ENCODE data around the gene HSPG2. TPM values are rescaled to one million over a fixed set of nuclear protein-coding genes. Genes with fewer than 3 reads are reported as not detected.

Gene HSPG2
- total RNA-seq, 1 donor from 2014 or later, result 197 TPM

DNA sequence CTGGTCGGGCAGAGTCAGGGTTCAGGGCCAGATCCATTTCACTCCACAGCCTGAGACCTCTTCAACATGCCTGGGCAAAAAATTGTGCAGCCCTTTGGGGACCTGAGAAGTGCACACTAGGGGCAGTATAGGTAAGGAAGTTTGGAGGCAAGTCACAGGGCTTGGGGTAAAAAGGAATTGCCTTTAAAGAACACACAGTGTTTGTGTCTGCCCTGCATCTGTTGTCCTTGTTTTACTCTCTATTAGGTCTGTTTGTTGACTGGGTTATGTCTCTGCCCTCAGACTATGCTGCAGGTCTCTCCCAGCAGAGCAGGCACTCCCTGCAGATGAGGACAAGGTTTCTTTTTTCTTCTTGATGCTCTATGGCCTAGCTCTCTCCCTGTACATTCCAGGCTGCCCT is 103.0 kb downstream of the HSPG2 start:
- no peak overlapping the region for H3K4me3 Mint-ChIP-seq (ENCODE audit: unreplicated experiment)
- H3K36me3 Mint-ChIP-seq (ENCODE audit: unreplicated experiment), result peaks cover 49% of the 10 kb centered on the region
- no peaks in the 10 kb centered on the region for H3K4me1 Mint-ChIP-seq (ENCODE audit: unreplicated experiment)
- DNase-seq (ENCODE audit: extremely low spot score, unreplicated experiment), result no peak
- TF ChIP-seq, protein P1, sequence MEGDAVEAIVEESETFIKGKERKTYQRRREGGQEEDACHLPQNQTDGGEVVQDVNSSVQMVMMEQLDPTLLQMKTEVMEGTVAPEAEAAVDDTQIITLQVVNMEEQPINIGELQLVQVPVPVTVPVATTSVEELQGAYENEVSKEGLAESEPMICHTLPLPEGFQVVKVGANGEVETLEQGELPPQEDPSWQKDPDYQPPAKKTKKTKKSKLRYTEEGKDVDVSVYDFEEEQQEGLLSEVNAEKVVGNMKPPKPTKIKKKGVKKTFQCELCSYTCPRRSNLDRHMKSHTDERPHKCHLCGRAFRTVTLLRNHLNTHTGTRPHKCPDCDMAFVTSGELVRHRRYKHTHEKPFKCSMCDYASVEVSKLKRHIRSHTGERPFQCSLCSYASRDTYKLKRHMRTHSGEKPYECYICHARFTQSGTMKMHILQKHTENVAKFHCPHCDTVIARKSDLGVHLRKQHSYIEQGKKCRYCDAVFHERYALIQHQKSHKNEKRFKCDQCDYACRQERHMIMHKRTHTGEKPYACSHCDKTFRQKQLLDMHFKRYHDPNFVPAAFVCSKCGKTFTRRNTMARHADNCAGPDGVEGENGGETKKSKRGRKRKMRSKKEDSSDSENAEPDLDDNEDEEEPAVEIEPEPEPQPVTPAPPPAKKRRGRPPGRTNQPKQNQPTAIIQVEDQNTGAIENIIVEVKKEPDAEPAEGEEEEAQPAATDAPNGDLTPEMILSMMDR (IDR thresholded peaks at IDR 0.05), result no peak
- no peak overlapping the region for H3K27ac Mint-ChIP-seq (ENCODE audit: unreplicated experiment)
- peaks cover 9% of the 10 kb centered on the region for H3K9me3 Mint-ChIP-seq (ENCODE audit: unreplicated experiment)
- H3K27me3 Mint-ChIP-seq (ENCODE audit: unreplicated experiment), result no peaks in the 10 kb centered on the region

DNA sequence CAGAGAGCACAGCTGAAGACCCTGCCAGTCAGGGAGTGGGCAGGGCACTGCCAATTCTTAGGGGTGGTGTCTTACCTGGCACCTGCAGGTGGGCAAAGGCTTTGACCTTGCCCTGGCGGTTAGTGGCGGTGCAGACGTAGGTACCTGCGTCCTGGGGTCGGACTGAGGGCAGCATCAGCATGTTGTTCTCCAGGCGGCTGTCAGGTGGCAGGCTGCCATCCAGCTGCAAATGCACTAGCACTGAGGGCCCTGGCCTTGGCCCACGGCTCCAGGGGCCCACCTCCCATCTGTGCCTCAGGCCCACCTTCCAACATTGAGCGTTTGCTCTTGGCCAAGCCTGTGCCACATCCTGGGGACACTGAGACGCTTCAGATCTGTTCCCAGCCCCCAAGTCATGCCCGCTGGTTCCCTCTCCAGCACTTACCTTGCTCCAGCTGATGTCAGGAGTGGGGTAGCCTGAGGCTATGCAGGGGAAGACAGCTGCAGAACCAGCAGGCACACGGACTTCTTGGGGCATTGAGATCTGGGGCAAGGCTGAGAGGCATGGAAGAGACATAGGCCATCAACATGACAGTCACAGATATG is 103.6 kb downstream of the HSPG2 start:
- H3K9me3 Mint-ChIP-seq (ENCODE audit: unreplicated experiment), result peaks cover 9% of the 10 kb centered on the region
- peaks cover 46% of the 10 kb centered on the region for H3K36me3 Mint-ChIP-seq (ENCODE audit: unreplicated experiment)
- H3K4me1 Mint-ChIP-seq (ENCODE audit: unreplicated experiment), result no peaks in the 10 kb centered on the region
- DNase-seq (ENCODE audit: extremely low spot score, unreplicated experiment), result no peak
- no peak overlapping the region for H3K27ac Mint-ChIP-seq (ENCODE audit: unreplicated experiment)
- TF ChIP-seq, protein P1 (IDR thresholded peaks at IDR 0.05), result no peak
- H3K4me3 Mint-ChIP-seq (ENCODE audit: unreplicated experiment), result no peak overlapping the region
- no peaks in the 10 kb centered on the region for H3K27me3 Mint-ChIP-seq (ENCODE audit: unreplicated experiment)

GRCh38 chr1:21831454-21831970 is 105.6 kb downstream of the HSPG2 start:
- H3K9me3 Mint-ChIP-seq (ENCODE audit: unreplicated experiment), result peaks cover 9% of the 10 kb centered on the region
- no peak for DNase-seq (ENCODE audit: extremely low spot score, unreplicated experiment)
- peaks cover 44% of the 10 kb centered on the region for H3K36me3 Mint-ChIP-seq (ENCODE audit: unreplicated experiment)
- H3K4me3 Mint-ChIP-seq (ENCODE audit: unreplicated experiment), result no peak overlapping the region
- TF ChIP-seq, protein P1 (IDR thresholded peaks at IDR 0.05), result no peak
- no peaks in the 10 kb centered on the region for H3K4me1 Mint-ChIP-seq (ENCODE audit: unreplicated experiment)
- no peak overlapping the region for H3K27ac Mint-ChIP-seq (ENCODE audit: unreplicated experiment)
- H3K27me3 Mint-ChIP-seq (ENCODE audit: unreplicated experiment), result no peaks in the 10 kb centered on the region

- no peak for DNase-seq (ENCODE audit: extremely low spot score, unreplicated experiment)
- Mint-ChIP-seq H3K27ac (ENCODE audit: unreplicated experiment) (no peak overlapping the region), H3K36me3 (ENCODE audit: unreplicated experiment) (peaks cover 44% of the 10 kb centered on the region), H3K9me3 (ENCODE audit: unreplicated experiment) (peaks cover 9% of the 10 kb centered on the region), H3K27me3 (ENCODE audit: unreplicated experiment) (no peaks in the 10 kb centered on the region), H3K4me3 (ENCODE audit: unreplicated experiment) (no peak overlapping the region), H3K4me1 (ENCODE audit: unreplicated experiment) (no peaks in the 10 kb centered on the region)
- TF ChIP-seq, protein P1 (IDR thresholded peaks at IDR 0.05), result no peak
Observed at GRCh38 chr1:21830792-21831453, 106.2 kb downstream of the HSPG2 start.

GRCh38 chr1:21829294-21829693 is 107.8 kb downstream of the HSPG2 start:
- no peaks in the 10 kb centered on the region for H3K27me3 Mint-ChIP-seq (ENCODE audit: unreplicated experiment)
- peaks cover 29% of the 10 kb centered on the region for H3K36me3 Mint-ChIP-seq (ENCODE audit: unreplicated experiment)
- no peak overlapping the region for H3K4me3 Mint-ChIP-seq (ENCODE audit: unreplicated experiment)
- peaks cover 3% of the 10 kb centered on the region for H3K9me3 Mint-ChIP-seq (ENCODE audit: unreplicated experiment)
- no peaks in the 10 kb centered on the region for H3K4me1 Mint-ChIP-seq (ENCODE audit: unreplicated experiment)
- H3K27ac Mint-ChIP-seq (ENCODE audit: unreplicated experiment), result no peak overlapping the region
- DNase-seq (ENCODE audit: extremely low spot score, unreplicated experiment), result no peak
- TF ChIP-seq, protein P1 (IDR thresholded peaks at IDR 0.05), result no peak
